Medulla oblongata (tissue), 1 donor: ENCODE data around the gene MYO7A.

Experiments used
- DNase-seq: peaks from one replicate; pipeline ENCODE4 v3.0.0-alpha.2; 2015; ENCODE audit errors: extremely low spot score

The MYO7A gene

GRCh38 chr11:77166021-77166420 is 38.0 kb downstream of the MYO7A start:
- DNase-seq: no peak

DNA sequence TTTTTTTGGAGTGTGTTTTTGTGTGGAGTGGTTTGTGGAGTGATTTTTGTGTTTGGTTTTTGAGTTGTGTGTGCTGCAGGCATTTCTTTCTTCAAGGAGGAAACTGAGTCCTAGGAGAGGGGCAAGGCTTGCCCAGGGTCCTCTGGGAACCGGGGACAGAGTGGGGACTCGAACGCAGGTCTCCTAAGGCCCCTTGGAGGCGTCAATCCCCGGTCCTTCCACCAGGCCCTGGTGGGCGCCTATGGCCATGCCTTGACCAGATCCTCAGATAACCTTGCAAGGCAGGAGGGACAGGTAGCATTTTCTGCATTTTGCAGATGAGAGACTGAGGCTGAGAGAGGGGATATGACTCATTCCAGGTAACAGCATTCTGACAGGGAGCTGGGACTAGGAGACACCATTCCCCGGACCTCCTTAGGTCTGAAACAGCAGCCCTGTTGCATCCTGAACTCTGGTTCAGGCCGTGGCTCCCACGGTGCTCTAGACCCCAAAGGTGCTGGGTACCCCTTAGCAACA is 39.1 kb downstream of the MYO7A start:
- no peak for DNase-seq

DNA sequence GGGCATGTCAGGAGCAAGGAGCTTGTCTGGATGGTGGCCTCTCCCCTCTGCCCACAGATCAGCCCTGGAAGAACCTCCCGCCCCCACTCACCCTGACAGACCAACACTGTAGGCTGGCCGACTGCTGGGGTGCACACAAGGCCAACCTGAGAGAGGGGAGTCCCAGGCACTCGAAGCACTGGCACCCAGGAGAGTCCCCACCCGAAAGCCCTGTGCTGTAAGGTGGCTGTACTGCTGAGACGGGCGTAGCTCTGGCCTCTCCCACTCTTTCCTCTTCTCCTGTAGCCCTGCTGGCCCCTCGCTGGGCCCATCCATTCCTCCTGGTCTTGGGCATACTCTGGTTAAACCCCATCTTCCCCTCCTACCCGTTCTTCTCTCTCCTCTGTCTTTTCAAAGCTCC is 39.7 kb downstream of the MYO7A start:
- DNase-seq: no peak

DNA sequence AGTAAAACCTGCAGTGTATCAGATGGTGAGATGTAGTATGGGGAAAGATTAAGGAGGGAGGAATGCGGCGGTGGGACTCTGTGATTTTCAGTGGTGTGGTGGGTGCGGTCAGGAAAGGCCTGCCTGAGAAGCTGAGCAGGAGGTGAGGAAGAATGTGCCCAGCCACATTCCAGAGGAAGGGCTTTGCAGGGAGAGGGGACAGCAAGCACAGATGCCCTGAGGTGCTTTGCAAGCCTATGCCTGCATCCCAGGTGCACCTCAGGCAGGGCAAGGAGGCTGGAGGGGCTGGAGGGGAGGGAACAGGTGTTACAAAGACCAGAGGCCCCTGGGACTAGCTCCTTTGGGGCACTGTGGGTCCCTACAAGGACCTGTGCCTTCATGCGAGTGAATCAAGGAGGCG is 42.1 kb downstream of the MYO7A start:
- DNase-seq: no peak

DNA sequence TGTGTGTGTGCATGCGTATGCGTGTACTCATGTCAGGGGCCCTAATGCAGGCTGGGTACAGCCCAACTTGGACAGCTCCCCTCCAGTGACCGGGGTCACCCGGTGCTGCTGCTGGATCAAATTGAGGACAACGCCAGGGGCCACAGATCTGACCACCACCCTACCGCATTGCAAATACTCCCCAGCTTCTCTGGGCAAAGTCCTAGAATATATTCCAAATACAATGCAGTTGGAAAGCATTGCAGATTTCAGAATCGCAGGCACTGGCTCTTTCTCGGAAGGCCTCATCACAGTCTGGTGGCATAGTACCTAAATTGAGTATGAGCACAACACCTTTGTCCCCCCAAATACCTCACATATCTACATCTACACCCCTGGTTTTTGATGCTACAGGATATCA is 43.2 kb downstream of the MYO7A start:
- no peak for DNase-seq

DNA sequence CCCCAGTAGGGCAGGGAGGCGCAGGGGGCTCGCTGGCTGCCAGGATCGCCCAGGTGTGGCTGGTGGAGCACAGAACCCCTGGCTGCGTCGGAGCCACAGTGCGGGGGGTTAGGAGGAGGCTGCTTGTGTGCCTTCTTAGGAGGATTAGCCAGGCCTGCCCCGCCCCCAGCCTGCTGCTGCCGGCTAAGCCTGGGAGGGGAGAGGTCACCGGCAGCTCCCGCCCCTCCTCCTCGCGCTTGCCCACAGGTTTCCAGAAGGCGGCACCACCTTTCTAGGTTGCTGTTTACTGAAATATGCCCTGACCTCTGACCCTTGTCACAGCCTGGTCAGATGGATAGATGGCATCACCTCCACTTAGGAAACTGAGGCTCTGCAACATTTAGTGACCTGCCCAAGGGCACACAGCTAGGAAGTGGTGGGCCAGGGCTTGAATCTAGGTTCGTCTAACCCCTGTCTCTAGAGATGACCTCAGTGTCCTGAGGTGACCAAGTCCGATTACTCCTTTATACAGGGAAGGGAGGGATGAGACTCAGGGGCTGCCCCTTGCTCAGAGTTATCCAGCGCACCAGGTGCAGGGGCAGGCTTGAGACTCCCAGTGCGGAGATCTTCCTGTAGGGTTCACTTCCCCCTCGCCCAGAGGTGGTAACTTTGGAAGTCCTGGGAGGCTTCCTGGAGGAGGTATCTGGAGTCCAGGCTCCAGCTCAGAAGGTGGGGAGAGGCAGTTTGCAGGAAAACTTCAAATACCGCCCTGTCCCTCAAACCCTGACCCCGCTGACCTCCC is 44.0 kb downstream of the MYO7A start:
- DNase-seq: no peak

- no peak for DNase-seq
Observed at GRCh38 chr11:77172666-77172982, 44.6 kb downstream of the MYO7A start.

- no peak for DNase-seq
Observed at GRCh38 chr11:77173494-77173893, 45.4 kb downstream of the MYO7A start.

GRCh38 chr11:77174559-77174958 is 46.5 kb downstream of the MYO7A start:
- no peak for DNase-seq

DNA sequence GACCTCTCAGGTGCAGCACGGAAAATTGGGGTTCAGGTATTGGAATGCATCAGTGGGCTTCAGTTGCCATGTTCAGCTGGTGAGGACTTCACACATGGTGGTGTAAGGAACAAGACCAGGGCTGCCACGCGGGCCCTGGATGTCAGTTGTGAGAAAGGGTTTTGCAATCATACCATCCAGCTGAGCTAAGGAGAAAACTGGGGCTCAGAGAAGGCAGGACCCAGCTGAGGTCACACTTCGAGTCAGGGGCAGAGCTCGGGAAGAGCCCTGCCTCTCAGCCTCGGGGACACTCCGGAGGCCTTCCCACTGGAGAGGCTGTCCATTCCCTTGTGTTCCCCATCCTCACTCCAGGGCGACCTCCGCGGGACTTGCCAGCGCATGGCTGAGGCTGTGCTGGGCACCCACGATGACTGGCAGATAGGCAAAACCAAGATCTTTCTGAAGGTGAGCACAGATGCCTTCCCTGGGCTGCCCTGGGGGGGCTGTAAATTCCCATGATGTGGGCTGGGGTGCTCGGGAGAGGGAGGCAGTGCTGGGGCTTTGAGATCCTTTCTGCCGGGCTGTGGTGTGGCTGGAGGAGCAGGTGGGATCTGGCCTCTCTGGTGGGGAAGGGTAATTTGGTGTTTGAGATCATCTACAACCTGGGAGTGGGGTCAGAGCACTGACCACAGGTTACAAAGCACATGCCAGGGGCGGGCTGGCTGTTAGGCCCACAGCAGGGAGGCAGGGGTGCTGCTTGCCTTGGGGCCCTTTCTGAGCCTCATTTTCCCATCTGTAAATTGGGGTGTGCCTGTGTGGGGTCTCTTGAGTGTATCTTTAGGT is 47.2 kb downstream of the MYO7A start:
- DNase-seq: peak; percentile 63

DNA sequence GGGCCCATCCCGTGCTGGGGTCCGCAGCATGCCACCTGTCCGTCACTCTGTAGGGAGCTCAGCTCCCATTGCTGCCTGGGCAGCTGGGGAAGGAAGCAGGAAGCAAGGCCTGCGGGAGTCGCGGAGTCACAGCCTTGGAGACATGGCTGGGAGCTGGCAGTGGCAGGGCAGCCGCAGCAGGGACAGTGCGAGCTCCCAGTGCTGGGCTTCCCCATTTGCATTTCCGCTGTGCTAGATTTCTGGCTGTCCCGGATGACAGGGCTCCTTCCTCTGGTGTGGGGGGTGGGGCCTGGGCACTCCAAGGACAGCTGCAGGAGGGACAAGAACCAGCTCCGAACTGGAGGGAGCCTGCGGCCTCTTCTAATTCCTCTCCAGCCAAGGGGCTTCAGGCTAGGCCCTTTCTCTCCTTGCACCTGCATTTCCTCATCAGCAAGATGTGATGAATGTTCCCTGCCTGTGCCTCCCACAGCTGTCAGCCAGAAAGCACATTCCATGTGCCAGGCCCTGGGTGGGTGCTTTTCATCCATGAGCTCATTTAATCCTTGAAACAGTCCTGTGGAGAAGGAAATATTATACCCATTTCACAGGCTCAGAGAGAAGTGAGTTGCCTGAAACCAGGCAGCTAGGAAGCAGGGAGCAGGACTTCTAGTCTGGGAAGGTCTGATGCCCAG is 48.0 kb downstream of the MYO7A start:
- DNase-seq: peak; percentile 61

DNA sequence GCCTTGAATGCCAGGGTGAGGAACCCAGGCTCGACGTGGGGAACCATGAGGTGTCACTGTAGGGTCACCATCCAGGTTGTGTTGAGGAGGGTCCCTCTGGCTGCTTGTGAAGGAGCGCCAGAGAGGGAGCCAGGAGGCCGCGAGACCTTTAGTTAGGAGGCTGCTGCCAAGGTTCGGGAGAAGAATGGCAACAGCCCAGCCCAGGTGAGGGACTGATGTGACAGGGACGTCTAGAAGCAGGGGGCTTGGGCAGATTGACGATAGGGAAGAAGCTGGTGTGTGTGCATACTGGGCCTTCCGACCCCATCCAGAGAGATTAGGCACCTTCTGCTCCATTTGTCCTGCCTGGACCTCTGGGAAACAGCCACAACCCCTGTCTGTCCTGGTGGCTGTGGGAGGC is 49.0 kb downstream of the MYO7A start:
- no peak for DNase-seq

- DNase-seq: no peak
Observed at GRCh38 chr11:77178150-77178549, 50.1 kb downstream of the MYO7A start.

GRCh38 chr11:77179048-77179447 is 51.0 kb downstream of the MYO7A start:
- DNase-seq: peak; percentile 71

DNA sequence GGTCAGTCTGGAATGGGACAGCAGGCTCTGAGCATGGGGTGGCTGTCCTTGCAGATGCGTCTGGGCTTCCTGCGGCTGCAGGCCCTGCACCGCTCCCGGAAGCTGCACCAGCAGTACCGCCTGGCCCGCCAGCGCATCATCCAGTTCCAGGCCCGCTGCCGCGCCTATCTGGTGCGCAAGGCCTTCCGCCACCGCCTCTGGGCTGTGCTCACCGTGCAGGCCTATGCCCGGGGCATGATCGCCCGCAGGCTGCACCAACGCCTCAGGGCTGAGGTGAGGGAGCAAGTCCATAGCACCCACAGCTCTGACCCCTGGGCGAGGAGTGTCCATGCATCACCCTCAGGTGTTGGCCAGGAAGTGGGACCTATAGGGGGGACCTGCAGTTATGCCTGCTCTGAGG is 51.6 kb downstream of the MYO7A start:
- DNase-seq: no peak

DNA sequence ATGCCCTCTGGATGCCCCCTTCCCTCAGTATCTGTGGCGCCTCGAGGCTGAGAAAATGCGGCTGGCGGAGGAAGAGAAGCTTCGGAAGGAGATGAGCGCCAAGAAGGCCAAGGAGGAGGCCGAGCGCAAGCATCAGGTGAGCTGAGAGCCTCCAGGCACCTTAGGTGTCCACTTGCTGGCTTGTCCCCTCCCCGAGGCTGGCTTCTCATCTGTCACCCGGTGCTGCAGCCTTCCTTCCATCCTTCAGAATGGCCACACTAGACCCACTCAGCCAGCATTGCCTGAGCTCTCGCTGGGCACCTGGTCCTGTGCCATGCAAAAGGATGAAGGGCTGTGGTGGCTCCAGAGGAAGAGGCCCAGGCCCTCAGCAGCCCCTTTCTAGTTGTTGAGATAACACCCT is 52.3 kb downstream of the MYO7A start:
- no peak for DNase-seq

DNA sequence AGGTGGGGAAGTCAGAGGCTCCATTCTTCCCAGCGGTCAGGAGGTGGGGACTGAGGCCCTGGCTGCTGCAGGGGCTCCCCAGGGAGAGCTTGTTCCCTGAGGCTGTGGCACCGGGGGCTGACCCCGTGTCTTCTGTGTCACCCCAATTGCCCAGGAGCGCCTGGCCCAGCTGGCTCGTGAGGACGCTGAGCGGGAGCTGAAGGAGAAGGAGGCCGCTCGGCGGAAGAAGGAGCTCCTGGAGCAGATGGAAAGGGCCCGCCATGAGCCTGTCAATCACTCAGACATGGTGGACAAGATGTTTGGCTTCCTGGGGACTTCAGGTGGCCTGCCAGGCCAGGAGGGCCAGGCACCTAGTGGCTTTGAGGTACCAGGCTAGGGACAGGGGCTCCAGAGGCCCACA is 53.2 kb downstream of the MYO7A start:
- no peak for DNase-seq

GRCh38 chr11:77181799-77182541 is 53.9 kb downstream of the MYO7A start:
- DNase-seq: no peak

GRCh38 chr11:77182542-77183430 is 54.7 kb downstream of the MYO7A start:
- DNase-seq: no peak

- DNase-seq: peak; percentile 88
Observed at GRCh38 chr11:77183431-77183984, 55.5 kb downstream of the MYO7A start.
